NCI-H345 treated with DMSO at 0.1 percent for 48 hours (cell line): ENCODE results near the gene PAX7.

Source experiments
- DNase-seq: peaks from one replicate; lab custom pipeline; 2025; ENCODE audit not compliant: unreplicated experiment; lab: John Stamatoyannopoulos, UW

Gene PAX7

DNA sequence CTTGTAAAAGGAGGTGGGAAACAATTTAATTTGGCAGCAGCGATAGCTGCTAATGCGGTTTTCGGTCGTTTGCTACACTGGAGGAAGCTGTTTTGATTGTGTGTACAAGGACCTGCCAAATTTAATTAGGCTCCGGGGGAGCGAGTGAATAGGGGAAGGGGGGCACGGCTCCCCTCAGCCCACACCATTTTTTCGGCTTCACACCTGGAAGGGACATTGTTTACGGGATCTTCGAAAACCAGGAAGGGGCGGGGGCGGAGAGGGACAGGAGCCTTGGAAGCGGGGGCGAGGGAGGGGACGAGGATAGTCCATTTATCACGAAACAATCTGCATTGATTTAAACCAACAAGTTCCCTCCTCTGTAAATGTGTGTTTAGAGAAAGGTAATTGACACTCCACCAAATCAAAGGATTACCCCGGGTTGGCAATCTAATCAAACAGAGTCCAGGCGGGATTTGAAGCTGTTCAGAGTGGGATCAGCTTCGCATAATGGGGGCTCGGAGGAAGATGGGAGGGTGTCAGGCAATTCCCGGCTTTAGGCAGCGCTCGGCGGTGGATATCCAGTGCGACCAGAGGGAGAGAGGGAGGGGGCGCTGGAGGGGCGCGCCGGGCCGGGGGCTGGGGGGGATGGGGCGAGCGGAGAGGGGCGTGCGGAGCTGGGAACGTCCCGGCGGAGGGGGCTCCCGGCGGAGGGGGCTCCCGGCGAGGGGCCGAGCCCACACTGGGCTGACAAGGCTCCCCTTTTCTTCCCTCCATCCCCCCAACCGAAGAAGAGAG lies 9.8 kb downstream of the PAX7 start:
- DNase-seq, result no peak

DNA sequence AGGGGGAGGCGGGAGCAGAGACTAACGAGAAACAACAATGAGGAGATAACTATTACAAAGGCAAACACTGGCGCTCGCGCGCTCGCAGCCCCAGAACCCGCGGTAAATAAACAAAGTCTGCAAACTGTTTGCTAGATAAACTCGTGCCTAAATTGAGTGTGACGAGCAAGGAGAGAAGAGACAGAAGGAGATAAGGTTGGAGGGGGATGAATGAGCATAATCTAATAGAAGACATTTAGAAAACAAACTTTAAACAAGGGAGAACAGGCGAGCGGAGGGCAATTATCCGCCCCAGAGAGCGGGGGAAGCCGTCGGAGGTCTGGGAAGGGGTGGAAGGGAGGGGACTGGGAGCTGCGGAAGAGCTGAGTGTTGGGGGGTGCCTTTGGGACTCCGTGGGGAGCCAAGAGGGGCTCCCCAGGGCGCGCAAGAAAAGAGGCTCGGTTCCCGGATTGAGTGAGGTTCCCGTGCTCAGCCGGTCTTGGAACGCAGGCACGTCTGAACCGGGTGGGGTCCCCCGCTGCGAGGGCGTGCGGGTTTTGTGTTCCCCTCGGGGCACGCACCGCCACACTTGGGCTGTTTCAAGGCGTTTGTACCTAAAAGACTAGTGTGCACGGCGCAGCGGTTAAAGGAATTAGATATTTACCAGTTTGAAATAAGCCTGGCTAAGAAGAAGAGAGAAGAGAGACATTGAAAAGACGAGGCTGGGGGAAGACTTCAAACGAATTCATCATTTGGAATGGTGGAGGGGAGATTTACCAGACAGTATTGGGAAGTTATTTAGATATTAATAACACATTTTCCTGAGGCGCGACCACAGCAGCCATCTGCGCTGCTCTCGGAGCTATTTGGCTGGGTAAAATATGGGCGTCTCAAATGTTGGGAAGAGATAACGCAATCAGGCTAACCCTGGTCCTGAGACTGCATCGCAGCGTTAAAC lies 10.6 kb downstream of the PAX7 start:
- no peak for DNase-seq

DNA sequence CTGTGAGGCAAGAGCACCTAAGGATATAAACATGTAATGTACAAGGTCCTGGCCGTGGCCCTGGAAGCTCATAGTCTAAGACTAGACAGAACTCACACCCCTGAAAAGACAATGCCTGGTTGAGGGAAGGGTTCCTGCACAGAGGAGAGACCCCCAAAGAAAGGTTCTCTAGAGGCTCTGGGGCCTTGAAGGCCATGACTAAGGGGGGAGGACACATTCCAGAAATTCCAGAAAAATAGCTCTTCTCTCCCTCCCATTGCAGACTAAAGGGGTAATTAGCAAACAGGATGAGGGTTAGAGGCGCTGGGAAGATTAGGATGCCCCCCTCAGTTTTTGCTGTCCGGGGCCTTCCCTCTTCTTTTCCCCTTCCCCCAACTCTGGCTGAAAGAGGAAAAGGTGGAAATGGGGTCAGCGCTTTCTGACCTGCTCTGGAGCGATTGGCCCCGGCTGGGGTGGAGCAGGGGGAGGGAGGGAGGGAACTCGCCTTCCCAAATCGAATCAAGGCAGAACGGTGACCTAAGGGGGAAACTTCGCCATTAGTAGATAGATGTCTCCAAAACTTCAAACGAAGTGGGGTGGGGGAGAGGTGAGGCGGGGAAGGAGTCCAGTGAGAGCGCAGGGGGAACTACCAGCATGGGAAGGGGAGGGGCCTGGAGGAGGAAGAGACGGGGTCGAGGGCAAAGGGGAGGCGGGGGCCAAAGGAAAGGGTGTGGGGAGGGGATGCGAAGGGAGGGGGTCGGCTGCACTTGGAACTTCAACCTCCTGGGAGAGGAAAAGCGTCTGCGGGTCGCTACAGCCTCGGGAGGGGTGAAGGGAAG lies 11.8 kb downstream of the PAX7 start:
- DNase-seq, result no peak

DNA sequence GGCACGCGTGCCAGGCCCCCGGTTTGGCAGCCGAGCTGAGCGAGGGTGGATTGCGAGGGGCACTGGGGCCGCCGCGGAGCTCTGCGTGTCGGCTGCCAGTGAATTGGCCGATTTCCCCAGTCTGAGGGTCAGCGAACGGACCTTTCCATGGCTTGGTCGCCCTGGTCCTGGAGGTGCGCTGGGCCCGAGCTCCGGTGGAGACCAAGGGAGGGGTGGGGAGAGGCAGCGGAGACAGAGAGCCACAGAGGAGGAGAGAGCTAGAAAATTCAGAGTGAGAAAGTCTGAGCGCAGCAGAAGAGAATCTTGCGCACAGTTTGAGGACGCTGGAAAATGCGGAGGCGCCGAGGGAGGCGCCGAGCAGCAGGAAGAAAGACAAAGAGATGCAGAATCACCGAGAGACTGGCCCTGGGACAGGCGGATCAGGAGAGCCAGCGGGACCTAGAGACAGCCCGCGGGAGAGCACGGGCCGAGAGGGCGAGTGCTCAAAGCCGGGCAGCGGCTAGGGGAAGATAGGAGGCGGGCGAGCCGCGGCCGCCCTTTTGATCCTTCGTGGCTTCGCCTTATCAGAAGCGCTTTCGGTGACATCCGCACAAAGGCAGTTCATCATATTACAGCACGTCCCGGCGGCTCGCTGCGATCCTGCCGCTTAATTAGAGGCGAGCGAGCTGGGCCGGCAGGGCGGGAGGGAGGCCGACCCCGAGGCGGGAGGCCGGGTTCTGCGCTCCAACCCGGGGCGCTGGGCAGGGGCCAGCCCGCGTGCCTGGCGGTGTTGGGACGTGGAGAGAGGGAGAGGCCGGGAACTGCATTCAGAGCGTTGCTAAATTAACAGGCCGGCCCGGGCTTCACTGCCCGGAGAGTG lies 12.7 kb downstream of the PAX7 start:
- no peak for DNase-seq

DNA sequence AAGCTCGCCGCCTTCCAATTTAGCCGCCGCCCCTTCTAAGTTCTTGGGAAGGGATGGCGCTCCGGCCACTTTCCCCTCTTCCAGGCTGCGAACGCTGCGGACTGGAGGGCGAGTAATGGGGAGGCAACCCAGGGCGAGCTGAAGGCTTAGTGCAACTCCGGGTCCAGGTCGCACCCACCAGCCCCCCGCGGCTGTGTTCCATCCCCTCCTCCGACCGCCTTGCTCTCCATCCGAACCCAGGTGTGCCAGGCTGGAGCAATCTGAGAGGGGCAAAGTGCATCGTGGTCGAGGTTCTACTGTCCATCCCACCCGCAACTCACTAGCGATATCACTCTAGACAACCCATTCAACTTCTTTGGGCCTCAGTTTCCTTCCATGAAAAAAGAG lies 13.4 kb downstream of the PAX7 start:
- no peak for DNase-seq

DNA sequence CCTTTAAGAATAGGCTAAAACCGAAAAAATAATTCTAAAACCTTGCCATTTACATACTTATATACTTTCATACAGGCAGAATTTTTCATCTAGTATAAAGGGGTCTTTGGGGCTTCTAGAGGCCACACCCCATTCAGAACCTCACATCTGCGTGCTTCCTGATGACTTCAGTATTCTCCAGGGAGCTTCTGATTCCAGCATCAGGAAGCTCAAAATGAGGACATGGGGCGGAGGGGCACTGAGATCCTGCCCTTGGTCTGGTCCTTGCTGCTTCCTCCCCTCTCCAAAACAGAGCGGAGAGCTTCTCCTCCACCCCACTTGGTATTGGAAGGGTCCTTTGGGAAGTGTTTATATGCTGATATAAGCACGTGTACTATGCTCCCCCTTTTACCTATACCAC lies 13.8 kb downstream of the PAX7 start:
- no peak for DNase-seq

DNA sequence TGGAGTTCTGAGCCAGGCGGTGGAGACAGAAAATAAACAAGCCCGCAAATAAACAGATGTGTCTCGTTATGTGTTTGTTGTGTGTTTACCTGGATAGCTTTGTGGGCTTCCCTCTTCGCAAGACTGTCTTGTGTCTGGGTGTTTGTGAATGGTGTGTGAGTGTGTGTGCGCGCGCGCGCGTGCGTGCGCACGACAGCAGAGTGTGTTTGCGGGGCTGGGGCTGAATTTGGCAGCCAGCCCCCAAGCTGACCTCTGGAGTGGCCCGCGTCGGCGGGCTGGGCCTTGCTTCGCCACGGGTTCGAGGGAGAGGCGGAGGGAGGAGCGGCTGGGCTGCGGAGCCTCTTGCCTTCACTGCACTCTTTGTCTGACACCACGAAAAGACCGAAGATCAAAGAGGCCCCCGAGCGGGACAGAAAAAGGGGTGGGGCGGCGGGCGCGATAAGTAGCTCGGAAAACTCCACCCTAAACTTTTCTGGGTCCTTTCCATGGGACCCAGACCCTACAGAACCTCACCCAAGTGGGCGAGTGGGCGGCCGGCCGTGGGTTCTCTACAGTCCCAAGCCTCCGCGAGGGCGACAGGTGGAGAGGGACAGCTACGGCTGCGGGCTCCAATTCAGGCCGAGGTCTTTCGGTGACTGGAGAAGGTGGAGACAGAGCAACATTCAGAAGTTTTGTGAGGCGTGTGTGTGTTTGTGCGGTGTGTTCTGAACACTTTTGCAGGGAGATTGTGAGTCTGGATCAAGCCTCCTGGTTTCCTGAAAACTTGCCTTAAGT lies 14.5 kb downstream of the PAX7 start:
- no peak for DNase-seq

DNA sequence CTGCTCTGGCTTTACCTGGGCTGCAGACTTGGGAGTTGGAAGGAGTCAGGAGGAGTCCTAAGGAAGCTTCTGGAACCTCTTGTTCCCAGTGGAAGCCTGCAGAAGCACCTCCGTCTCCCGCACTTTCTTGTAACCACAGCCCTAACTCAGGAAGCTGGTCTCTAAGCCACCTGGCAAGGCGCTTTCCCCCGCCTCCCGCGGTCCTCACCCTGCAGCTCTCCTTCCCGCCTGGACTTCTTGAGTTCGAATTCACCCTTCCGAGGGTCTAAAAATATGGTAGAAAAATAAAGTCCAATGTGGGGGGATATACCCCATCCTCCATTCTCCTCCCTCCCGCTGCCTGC lies 15.1 kb downstream of the PAX7 start:
- no peak for DNase-seq

DNA sequence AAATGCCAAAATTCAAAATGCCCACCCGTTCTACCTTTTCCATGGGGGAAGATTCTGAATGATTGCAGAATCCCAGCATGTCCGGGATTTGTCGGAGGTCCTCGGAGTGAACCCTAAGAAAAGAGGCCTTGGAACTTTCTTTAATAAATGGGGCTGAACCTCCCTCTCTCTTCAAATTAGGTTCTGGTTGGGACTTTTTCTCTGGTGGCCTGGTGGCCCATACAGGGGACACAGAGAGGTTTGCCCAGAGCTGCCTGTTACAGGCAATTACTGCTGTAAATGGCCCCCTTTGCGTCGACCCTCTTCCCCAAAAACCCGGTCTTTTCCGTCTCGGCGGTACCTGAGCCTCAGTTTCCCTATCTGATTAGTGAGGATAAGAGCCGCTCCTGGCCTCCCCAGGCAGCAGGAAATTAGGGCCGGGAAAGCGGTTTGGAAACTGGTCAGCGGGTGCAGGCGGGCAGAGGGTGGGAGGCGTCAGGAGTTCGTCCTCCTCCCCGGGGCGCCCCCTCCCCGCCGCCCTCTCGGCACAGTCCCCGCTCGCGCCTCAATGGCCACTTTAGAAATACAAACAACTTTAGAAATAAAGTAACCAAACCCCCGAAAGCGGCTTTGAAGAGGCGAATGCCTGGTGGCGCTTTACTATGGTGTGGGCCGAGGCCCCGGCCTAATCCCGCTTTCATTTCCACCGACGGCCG lies 15.6 kb downstream of the PAX7 start:
- no peak for DNase-seq

DNA sequence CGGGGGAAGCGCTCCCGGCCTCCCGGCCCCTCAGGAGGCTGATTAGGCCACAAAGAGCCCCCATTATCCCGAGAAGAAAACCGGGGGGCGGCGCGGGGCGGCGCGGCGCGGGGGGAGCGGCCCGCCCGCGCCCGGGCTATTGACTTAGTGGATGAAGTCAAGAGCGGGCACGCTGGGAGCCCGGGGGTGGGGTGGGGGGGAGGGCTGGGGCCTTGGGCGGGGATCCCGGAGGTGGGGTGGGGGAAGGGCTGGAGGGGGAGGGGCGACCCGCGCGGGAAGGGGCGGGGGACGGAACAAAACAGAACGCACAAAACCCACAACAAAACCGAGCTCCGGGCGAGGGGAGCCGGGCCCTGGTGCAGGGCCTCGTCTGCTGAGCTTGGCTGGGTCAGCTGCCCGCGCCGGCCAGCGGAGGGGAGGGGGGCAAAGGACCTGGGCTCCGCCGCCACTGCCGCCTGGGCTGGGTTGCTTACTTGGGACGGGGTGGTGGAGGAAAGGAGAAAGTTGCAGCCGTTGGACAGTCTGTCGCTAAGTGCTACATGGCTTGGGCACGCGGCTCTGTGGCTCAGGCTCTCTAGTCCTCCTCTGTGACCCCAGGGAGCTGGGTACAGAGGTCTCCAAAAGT lies 16.3 kb downstream of the PAX7 start:
- no peak for DNase-seq

DNA sequence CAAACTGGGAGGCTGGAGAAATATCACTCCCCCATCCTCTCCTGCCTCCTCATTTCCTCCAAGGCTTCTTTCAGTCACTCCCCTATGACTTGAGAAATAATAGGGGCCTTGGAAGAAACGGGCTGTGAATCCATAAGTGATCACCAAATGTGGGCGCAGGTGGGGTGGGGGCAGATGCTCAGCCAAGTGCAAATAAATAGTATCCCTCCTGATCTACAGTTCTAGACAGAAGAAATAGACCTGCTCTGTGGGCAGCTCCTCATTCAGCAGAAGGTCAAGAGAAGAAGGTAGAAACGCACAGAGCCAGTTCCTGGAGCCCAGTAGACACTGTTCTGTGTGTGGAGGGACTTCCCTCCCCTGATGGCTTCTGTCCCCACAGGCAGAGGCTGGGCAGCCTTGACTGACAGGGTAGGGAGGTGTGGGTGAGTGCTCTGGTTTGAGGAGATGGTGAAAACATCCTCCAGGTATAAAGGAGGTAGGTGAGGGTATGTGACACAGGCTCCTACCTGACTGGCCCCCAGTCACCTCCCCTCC lies 17.1 kb downstream of the PAX7 start:
- no peak for DNase-seq

DNA sequence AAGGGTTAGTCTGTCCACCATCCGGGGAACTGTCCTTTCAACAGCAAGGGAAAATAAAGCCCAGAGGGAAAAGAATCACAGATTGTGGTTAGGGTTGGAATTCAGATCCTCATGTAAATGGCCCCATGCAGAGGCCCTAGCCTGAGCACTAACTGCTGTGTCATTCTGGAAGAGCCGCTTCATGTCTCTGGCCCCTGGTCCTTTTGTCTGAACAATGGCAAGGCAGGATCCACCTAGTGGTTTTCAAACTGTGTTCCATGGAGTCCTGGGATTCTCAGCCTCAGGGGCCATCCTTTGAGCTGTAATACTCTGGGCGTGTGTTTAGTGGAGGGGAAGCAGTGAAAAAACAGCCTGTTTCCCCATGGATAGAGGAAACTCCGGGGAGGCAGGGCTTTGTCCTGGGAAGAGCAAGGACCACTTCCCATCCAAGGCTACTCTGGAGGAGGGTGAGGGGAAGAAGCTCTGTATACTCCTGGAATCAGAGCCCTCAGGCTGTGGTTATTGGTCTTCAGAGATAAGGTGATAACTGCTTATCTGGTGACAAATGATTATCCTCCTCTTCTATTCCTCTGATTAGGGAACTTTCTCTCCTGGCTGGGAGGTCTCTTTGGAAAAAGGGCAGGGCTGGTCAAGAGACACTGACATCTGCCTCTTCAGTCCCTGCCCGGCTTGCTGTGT lies 19.2 kb downstream of the PAX7 start:
- no peak for DNase-seq

DNA sequence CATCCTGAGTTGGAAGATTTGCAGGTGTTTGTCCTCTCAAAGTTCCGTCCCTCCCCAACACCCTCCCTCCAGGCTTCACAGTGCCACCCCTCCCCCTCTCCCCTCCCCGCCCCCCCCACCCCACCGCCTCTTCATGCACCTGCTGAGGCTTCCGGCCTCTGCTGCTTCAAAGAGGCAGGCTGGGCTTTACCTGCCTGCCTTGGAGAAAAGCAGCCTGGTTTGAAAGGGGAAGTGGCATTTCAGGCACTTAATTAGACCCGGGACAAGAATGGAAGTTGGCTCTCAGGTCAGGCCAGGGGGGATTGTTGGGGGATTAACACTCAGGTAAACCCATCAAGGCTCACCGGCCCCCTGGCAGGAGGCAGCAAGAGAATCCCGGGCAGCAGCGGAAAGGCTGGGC lies 21.1 kb downstream of the PAX7 start:
- DNase-seq, result no peak

DNA sequence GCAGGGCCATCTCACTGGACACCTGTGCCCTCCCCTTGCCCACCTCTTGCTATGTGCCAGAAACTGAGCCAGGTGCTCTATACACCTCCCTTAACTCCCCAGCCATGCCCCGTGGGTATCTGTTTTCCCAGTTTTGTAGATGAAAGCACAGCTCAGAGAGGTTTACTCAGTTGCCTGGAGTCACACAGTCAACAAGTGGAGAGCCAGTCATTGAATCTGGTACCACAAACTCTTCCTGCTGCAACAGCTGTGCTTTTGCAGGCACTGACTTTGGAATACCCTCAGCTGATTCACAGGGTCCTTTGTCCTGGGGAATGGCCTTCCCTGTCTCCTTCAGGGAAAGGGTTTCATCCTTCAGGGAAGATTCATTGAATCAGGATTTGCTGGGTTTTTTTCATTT lies 22.1 kb downstream of the PAX7 start:
- DNase-seq, result no peak

DNA sequence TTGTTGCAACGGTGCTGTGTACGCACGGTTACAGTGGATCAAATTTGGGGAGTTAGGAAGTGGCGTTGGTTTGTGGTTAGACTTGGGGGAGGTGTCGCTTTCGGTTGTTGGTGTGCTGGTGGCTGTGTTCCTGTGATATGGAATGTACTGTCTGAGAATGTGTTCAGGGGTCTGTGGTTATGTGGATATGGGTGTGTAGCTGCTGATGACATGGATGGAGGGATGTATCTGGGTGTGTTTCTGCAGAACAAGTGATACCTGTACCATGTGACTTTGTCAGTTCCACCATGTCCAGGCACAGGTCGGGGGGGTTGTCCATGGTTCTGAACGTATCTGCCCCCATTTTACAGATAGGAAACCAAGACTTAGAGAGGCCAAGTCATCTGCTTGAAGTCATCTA lies 22.7 kb downstream of the PAX7 start:
- no peak for DNase-seq

DNA sequence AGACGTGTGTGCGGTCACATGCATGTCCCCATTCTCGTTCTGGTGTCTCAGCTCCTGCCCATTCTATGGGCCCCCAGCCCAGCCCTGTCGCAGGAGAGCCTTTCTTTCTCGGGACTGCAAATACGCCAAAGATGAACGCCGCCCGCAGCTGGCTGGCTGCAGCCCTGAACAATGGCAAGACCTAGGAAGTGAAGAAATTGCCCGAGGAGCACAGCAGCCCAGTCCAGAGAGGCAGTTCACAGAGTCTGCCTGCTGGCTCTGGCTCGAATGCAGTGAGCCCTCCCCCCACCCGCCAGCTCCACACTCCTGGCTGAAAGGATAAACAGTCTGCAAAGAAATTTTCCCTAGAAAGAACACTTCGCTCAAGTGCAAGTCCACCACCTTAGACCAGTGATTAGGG lies 23.3 kb downstream of the PAX7 start:
- DNase-seq, result no peak

DNA sequence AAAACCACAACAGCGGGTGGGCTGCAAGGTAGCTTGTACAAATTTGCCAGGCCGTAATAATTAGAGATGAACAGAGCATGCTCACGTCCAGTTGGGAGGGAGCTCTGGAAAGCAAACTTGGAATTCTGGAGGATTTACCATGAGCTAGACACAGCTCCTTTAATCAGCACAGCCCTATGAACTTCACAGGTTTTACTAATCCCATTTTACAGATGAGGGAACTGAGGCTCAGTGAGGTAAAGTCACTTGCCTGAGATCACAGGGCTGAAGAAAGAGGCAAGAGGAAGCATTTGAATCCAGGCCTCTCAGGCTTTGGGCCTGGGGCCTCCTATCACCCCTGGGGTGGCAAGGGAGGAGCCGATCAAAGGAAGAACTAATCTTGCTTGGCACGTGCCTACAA lies 24.0 kb downstream of the PAX7 start:
- DNase-seq, result no peak
